PC-3 (cell line): Measurements from ENCODE around the gene EDN2. TPM values are rescaled to one million over a fixed set of nuclear protein-coding genes. Genes with fewer than 3 reads are reported as not detected.
A peak's percentile ranks its signal among the peaks of the same experiment; 100 is the strongest.

Source experiments
- ATAC-seq: fragments of 200-7000 bp; cut with Tn5 transposase; 2 replicates; pipeline ENCODE4 v1.9.1; 2020; ENCODE audit warnings: mild to moderate bottlenecking, moderate library complexity
- BruUV-seq: library from RNA; stranded (reverse); fragments of 400-500 nt; replicated peaks from 2 replicates; lab custom pipeline; 2021; lab: Mats Ljungman, UMichigan
- CTCF ChIA-PET: fragments of 300-600 bp; sonication (Branson Sonifier 250); formaldehyde crosslinking; loops from one replicate; lab custom pipeline; 2022; ENCODE audit warnings: antibody characterized with exemption; lab: Charles Lee
- POLR2A ChIA-PET: fragments of 300-600 bp; sonication (Branson Sonifier 250); formaldehyde crosslinking; loops from one replicate; lab custom pipeline; 2022; ENCODE audit warnings: antibody characterized with exemption; ENCODE audit not compliant: unreplicated experiment; lab: Charles Lee
- DNase-seq: peaks from one replicate; pipeline ENCODE4 v3.0.0-alpha.2; 2015
- H2AFZ ChIP-seq: fragments of 300-600 bp; sonication (generic); 2 replicates; pipeline ENCODE4 v1.6.0; 2016; ENCODE audit warnings: antibody characterized with exemption, low read length
- H3F3A ChIP-seq: fragments of 300-600 bp; sonication (generic); one replicate; pipeline ENCODE4 v1.6.0; 2017; ENCODE audit warnings: antibody characterized with exemption, low read length, control low read depth, mild to moderate bottlenecking; ENCODE audit not compliant: unreplicated experiment
- H3K27ac ChIP-seq: fragments of 300-600 bp; sonication (generic); 2 replicates; pipeline ENCODE4 v1.5.1; 2016; ENCODE audit warnings: mild to moderate bottlenecking, low read length
- H3K27me3 ChIP-seq: fragments of 300-600 bp; sonication (generic); 2 replicates; pipeline ENCODE4 v1.6.1; 2016; ENCODE audit warnings: low read length, mixed read lengths
- H3K36me3 ChIP-seq: fragments of 300-600 bp; sonication (generic); 2 replicates; pipeline ENCODE4 v1.6.1; 2016; ENCODE audit warnings: low read depth, mixed run types, low read length, mixed read lengths
- H3K4me1 ChIP-seq: fragments of 300-600 bp; sonication (generic); 2 replicates; pipeline ENCODE4 v1.5.1; 2016; ENCODE audit warnings: low read length; ENCODE audit not compliant: insufficient read depth
- H3K4me2 ChIP-seq: fragments of 300-600 bp; sonication (generic); 2 replicates; pipeline ENCODE4 v1.6.0; 2016; ENCODE audit warnings: low read length
- H3K4me3 ChIP-seq: fragments of 300-600 bp; sonication (generic); 2 replicates; pipeline ENCODE4 v1.5.1; 2016; ENCODE audit warnings: mild to moderate bottlenecking, low read length, mixed read lengths
- H3K79me2 ChIP-seq: fragments of 300-600 bp; sonication (generic); 2 replicates; pipeline ENCODE4 v1.6.1; 2017; ENCODE audit warnings: low read length, mixed read lengths
- H3K9ac ChIP-seq: fragments of 300-600 bp; sonication (generic); 2 replicates; pipeline ENCODE4 v1.6.0; 2016; ENCODE audit warnings: mild to moderate bottlenecking, low read length
- H3K9me2 ChIP-seq: fragments of 300-600 bp; sonication (generic); replicated peaks from 2 replicates; pipeline ENCODE4 v1.6.1; 2016; ENCODE audit warnings: mixed run types, low read length, mixed read lengths
- H3K9me3 ChIP-seq: fragments of 300-600 bp; sonication (generic); 2 replicates; pipeline ENCODE4 v1.6.1; 2016; ENCODE audit warnings: low read length, mixed read lengths
- H4K20me1 ChIP-seq: fragments of 300-600 bp; sonication (generic); 2 replicates; pipeline ENCODE4 v1.6.1; 2016; ENCODE audit warnings: low read length, mixed read lengths
- CTCF ChIP-seq: fragments of 300-600 bp; sonication (generic); conservative IDR thresholded peaks from 2 replicates; pipeline ENCODE4 v1.5.1; 2017; ENCODE audit warnings: antibody characterized with exemption, low read depth, mild to moderate bottlenecking, low read length
- EZH2 ChIP-seq: fragments of 300-600 bp; sonication (generic); IDR thresholded peaks from one replicate; pipeline ENCODE4 v1.6.1; 2017; ENCODE audit warnings: antibody characterized with exemption, mild to moderate bottlenecking, low read length; ENCODE audit not compliant: unreplicated experiment
- EZH2phosphoT487 ChIP-seq: fragments of 300-600 bp; sonication (generic); IDR thresholded peaks from 2 replicates; pipeline ENCODE4 v1.6.1; 2018; ENCODE audit warnings: mild to moderate bottlenecking, antibody characterized with exemption, low read length, borderline replicate concordance
- intact Hi-C: fragments of 100-400 bp; cut with micrococcal nuclease; formaldehyde crosslinking; loops from 2 replicates; pipeline ENCODE4 v1.9.0; 2023
- total RNA-seq: library from RNA; depleted of rRNA; stranded (reverse); fragments of >200 nt; gene quantifications from 2 replicates; pipeline ENCODE4 v1.2.3, GENCODE V29; 2014

EDN2 gene
- total RNA-seq, 1 experiment from 2014 or later: 0.36 TPM

DNA sequence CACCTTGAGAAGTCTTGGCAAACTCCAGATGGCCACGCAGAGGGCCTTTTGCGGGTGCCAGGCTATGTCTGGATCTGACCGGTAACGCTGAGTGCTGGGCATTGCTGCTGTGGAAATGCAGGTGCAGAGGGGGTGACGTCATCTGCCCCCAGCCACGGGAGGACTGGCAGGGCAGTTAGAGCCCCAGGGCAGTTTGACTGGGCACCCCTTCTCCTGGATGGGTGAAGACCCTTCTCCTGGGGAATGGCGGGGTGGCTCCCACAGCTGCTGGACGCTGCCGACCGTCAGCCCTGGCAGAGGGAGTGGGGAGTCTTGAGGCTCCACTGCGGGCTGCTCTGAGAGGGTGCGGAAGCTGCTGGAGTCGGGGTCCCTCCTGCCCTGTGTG is 12.6 kb upstream of the EDN2 start:
- BruUV-seq: no TSS peak
- Histone ChIP-seq H3K4me2 (no peak overlapping the region), H3K9me3 (no peaks in the 10 kb centered on the region), H3K36me3 (no peaks in the 10 kb centered on the region), H3K9ac (no peak overlapping the region), H3K4me1 (peaks cover 48% of the 10 kb centered on the region), H4K20me1 (no peaks in the 10 kb centered on the region), H3K9me2 (no peaks in the 10 kb centered on the region), H2AFZ (no peak overlapping the region), H3K27me3 (no peaks in the 10 kb centered on the region), H3F3A (no peaks in the 10 kb centered on the region), H3K4me3 (no peak overlapping the region), H3K79me2 (no peaks in the 10 kb centered on the region), H3K27ac (no peak overlapping the region)
- CTCF ChIA-PET: no interaction called here
- TF ChIP-seq EZH2: no peak
- no peak for TF ChIP-seq CTCF
- TF ChIP-seq EZH2phosphoT487: no peak
- ATAC-seq (no peak), DNase-seq (no peak)
- POLR2A ChIA-PET: interaction anchor here (0.6 kb wide), 1 partner anchor 1396 kb away, joined by 3 read pairs; no protein-coding TSS in a partner anchor
- intact Hi-C loops: no loop called here

- no peaks in the 10 kb centered on the region for H3K36me3 ChIP-seq
- TF ChIP-seq CTCF: no peak
- no peak for TF ChIP-seq EZH2phosphoT487
- no peak for TF ChIP-seq EZH2
- H3K27ac ChIP-seq: peak overlapping the region; percentile 45
- peak; percentile 65 for ATAC-seq
- no peaks in the 10 kb centered on the region for H3F3A ChIP-seq
- no peaks in the 10 kb centered on the region for H3K9me3 ChIP-seq
- BruUV-seq: TSS peak; percentile 78
- H4K20me1 ChIP-seq: no peaks in the 10 kb centered on the region
- POLR2A ChIA-PET: interaction anchor here (0.6 kb wide), 1 partner anchor 1397 kb away, joined by 3 read pairs; no protein-coding TSS in a partner anchor
- H3K79me2 ChIP-seq: no peaks in the 10 kb centered on the region
- H3K4me3 ChIP-seq: peak overlapping the region; percentile 62
- CTCF ChIA-PET: no interaction called here
- H3K9me2 ChIP-seq: no peaks in the 10 kb centered on the region
- peak overlapping the region; percentile 67 for H3K9ac ChIP-seq
- intact Hi-C loops: no loop called here
- peak; percentile 95 for DNase-seq
- peak overlapping the region; percentile 89 for H3K4me2 ChIP-seq
- peaks cover 45% of the 10 kb centered on the region for H3K4me1 ChIP-seq
- H2AFZ ChIP-seq: peak overlapping the region; percentile 79
- no peaks in the 10 kb centered on the region for H3K27me3 ChIP-seq
Measured at GRCh38 chr1:41496080-41497055, 11.9 kb upstream of the EDN2 start.
